Stimulated activated CD8-positive, alpha-beta memory T cell treated with anti-CD3 and anti-CD28 coated beads, Interleukin-12 subunit alpha, Interleukin-12 subunit beta, amount 100 ng/mL, for 4 hours (primary cell): Measurements from ENCODE around the gene EXPH5.
"Not testable (repeated sequence)": the region's sequence is repeated elsewhere in the genome, so short reads cannot be mapped to it uniquely, and the experiment has no call there.

Experiments used
- DNase-seq: peaks from one replicate; pipeline ENCODE4 v3.0.0-alpha.2; 2020; ENCODE audit warnings: low read depth

The EXPH5 gene, protein sequence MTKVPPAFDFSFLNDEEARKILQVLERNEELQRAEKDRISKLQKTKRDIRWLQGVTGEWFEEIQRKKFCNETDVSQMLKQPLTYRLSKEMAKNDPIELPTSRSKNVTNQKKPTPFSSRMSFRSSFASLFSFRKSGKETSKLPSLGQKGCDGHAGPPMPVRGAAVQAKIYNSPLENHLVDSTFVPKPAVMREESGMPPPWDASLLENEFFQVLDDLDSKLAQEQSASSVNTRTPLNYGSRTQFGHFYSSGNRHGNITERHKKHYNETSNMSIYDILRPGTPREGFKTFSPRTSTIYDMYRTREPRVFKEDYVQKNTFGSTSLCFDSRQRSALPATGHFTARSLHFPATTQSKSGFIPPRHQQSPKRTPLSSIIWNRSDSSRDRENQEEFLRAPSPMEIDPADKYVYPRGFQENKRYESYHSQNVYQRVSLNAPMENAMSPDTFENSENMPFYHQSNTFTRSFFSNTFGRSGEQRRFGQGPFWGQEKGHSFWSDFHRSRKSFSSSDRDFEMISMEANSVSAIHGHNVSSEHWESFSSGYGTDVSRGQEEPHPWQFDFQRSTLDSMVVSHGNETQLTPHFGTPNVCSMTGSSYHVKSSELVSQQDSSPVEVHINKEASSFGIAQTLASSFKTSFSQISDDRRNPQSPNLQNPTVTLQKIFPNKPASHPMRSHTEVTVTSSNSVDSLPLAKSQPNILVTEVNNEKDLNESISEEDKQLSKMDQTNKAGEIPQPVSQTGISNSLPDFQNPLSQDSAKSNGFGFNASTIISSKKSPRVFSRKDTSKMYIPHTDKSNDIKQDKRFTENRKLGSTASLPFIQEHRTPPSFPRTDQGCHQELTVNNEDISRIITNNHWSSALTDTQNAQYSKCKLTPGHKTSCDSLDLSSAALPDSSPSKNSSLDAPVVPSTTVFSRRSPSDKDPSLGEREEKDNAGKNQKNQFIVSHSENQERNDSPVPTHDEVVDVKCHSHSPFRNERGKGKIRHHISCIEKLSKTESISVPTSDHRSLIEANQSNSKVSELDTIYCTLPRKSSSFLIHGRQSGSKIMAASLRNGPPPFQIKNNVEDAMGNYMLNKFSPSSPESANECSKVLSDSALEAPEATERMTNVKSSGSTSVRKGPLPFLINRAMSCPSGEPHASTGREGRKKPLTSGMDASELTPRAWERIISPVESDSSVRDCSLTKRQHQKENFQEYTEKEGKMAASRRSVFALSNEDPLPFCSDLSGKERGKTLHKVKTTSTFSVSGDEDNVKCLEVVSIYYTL (N-terminal part only)

DNA sequence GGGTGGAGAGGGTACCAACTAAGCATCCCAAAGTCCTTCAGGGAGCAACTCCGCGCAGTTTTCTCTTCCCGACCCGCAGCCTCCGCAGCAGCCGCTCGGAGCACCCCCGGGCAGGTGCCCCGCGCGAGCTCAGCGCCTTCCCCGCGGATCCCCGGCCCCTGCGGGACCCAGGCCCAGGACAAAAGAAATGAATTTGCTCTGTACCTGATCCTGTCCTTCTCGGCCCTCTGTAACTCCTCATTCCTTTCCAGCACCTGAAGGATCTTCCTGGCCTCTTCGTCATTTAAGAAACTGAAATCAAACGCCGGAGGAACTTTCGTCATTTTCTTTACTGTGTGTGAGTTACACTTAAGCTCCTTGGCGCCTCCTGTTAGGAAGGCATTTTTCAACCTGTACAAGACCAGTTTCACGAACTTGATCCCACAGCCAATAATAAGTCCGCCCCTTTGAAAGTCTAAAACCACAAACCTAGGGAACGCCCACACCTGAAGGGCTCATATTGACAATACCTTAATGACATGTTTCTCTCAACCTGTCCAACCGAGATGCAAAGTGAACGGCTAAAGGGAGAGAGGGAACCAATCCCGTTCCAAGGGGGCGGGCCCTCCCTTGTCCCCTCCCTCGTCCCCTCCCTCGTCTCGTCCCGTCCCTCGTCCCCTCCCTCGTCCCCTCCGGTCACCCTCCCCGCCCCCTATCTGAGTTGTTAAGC, at the start of gene EXPH5:
EXPH5 (minus strand) TSS at position 555 of the 709 bp plus-strand sequence; CDS start at position 323, 232 bp downstream.
- peak; percentile 74 for DNase-seq

DNA sequence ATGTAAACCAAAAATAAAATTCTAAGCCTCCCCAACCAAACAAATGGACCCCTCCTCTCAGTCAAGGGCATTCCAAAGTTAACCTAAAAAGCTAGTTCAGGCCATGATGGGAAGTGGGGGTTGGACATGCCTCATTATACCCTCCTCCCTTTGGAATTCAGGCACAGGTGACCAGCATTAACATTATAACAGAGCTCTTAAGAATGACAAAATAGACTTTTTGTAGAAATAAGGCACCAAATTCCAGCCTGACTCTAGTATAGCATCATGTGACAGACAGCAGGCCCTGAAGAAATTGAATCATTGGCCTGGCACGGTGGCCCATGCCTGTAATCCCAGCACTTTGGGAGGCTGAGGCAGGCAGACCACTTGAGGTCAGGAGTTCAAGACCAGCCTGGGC, 48.2 kb upstream of the EXPH5 start:
- DNase-seq = not testable (repeated sequence)

- no peak for DNase-seq
Observed at GRCh38 chr11:108639146-108639545, 45.6 kb upstream of the EXPH5 start.

GRCh38 chr11:108636222-108636621, 42.7 kb upstream of the EXPH5 start:
- no peak for DNase-seq

DNA sequence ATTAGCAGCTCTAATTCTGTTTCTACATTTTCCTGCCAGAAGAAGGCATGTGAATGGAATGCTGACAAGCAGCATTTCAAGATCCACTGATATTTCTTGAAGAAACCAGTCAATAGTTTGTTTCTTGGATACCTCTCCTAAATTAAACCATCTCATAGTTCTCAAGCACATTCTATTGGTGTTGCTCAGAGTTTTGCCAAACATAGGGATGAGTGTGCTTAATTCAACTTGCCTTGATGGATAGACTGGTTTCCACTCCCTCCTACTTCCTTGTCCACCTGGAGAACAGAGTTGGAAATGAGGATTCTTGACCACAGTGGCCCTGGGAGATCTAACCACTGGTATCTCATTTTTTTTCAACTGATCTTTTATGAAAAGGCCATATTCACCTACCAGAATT, 41.5 kb upstream of the EXPH5 start:
- no peak for DNase-seq

GRCh38 chr11:108632041-108632704, 38.6 kb upstream of the EXPH5 start:
- DNase-seq = no peak

DNA sequence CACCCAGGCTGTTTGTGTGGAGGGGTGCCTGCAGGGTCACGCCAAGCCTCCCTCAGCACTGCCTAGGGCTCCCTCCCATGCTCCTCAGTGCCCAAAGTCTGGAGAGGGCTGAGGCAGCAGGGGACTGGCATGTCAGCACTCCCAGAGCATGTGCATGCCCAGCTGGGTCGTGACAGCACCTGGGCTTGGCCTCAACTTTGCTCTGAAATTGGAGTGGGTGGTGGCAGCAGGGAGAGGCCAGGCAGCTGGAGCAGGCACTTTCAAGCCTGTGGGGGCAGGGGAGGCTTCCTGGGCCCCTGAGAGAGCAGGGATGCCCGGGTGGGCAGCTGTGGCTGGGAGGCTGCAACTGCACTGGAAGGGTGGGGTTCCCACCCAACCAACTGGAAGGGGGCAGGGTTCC, 35.7 kb upstream of the EXPH5 start:
- DNase-seq = no peak

DNA sequence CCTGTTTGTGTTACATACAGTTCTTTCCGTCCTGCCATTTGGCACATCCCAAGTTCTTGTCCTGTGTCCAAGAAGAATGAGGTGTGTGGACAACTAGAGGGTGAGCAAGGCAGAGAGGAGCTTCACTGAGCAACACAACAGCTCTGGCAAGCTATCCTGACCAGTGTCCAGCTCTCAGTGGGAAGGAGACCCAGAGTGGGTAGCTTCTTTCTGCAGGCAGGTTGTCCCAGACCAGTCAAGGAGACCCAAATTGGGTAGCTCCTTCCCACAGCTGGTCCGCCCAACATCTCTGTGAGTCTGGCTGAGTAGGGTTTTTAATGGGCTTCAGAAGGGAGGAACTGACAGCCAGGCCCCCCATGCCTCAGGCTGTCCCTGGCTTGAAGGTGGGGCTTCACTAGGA, 35.2 kb upstream of the EXPH5 start:
- DNase-seq = no peak

DNA sequence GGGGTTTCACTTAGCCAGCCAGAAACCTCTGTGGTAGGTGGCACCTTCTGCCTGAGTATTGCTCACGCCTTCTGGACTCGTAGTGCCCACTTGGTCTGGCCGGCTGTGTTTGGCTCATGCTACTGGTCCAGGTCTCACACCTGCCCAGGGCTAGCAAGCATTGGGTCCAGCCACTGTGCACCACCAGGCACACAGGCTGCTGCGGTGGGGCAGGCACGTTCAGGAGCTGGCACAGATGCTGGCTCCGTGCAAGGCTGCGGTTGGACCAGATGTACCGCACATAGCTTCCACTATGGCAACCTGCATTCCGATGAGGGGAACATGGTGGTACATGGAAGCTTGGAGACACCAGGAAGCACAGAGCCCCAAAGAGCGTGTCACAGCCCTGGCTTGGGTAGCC, 34.8 kb upstream of the EXPH5 start:
- DNase-seq = no peak

DNA sequence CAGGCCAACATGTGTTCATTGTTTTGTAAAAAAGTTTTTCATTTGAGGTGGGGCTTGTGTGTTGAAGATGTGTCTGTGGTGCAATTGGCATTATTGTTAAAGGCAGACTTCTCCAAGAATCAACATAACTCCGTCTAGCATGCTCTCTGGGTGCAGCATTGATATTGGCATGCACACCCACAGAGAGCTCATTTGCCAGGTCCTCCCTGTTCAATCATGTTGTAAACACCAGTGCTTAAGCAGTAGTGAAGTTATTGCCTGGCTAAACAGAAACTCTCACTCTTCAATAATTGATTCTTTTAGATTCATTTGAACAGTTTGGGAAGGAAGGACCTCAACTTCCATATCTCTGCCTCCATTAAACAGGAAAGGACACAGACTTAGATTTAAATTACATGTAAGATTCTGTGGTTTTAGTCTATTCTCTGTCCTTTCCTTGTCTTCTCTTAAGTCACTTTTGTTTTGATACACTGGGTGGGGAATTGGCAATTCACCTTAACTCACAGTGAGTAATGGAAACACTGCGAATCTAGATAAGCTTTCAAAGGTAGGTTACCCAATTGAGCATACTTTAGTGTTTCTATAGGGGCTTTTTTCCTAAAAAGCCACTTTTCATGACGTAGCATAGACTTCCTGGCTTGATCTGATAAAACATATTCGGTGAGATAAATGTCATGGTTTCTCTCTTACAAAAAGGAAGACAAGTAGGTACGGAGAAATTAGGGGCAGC, 30.8 kb upstream of the EXPH5 start:
- DNase-seq = no peak

GRCh38 chr11:108622341-108622740, 28.8 kb upstream of the EXPH5 start:
- no peak for DNase-seq

- DNase-seq = no peak
Observed at GRCh38 chr11:108620958-108621772, 27.6 kb upstream of the EXPH5 start.

DNA sequence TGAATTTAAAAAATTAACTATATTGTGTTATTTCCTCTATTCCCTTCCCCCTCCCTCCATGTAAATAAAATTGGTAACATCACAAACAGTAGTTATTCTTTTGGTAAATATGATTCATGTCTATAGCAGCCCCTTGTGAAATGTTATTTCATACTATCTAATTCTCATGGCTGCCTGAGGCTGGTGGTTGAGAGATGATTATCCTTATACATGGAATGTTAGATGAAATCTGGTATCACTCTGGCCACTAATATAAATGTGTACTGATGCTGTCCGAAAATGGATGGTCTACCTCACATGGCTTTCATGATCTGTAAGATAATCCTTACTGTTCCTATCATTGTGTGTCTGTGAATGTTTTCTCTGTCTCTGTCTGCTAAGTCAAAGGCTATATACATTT, 25.0 kb upstream of the EXPH5 start:
- DNase-seq = no peak

GRCh38 chr11:108617055-108617454, 23.5 kb upstream of the EXPH5 start:
- DNase-seq = no peak

DNA sequence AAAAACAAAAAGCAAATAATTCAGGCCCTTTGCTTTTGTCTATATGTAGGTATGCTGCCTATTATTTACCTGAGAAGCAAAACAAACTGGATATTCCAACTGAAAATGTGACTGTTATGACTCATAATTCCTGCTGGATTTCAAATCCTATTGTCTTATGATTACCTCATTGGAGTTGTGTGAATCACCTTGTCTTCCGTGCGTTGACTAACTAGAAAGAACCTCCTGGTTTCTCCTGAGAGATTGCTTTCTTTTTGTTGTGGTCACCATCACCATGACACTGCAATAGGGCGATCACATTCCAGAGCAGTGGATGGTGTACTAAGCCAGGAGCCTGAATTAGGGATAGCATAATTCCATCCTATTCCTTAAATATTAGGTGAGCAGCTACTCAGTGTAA, 23.0 kb upstream of the EXPH5 start:
- no peak for DNase-seq

DNA sequence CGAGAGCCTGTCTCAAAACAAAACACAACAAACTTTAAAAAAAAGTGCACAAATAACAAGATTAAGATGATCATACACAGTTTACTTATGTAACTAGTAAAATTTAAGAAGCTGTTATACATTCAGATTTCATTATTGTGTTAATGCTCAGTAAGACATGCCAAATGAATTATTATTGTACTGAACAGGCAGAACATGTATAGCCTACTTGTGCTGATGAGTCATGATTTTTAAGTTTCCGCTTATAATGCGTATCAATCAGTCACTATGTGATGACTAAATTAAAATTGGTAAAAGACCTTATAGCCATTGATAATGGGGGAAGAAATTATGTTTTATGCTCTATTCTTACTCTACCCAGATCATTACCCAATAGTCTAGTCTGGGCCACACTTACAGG, 20.5 kb upstream of the EXPH5 start:
- DNase-seq = no peak

DNA sequence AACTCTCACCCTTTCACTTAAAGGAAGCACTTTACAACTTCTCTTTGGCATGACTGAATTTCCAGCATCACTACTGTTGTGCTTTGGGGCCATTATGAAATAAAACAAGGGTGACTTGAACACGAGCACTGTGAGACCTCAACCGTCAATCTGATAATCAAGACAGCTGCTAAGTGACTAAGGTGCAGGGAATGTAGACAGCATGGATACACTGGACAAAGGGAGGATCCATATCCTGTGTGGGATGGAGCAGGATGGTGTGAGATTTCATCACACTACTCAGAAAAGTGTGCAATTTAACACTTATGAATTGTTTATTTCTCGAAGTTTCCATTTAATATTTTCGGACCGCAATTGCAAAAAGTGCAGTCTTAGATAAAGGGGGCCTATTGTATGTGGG, 16.1 kb upstream of the EXPH5 start:
- DNase-seq = no peak

DNA sequence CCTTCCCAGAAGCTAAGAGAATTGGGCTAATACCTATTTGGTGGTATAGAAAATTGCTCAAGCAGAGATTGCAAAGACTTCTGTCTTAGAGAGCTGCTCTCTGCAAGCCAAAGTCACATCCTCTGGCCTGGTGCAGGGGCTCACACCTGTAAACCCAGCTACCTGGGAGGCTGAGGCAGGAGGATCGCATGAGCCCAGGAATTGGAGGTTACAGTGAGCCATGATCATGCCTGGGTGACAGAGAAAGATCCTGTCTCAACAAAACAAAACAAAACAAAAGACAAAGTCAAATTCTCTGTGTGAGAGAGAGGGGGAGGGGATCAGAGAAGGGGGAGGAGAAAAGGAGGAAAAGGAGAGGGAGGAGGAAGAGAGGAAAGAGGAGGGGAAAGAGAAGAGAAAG, 15.0 kb upstream of the EXPH5 start:
- no peak for DNase-seq

DNA sequence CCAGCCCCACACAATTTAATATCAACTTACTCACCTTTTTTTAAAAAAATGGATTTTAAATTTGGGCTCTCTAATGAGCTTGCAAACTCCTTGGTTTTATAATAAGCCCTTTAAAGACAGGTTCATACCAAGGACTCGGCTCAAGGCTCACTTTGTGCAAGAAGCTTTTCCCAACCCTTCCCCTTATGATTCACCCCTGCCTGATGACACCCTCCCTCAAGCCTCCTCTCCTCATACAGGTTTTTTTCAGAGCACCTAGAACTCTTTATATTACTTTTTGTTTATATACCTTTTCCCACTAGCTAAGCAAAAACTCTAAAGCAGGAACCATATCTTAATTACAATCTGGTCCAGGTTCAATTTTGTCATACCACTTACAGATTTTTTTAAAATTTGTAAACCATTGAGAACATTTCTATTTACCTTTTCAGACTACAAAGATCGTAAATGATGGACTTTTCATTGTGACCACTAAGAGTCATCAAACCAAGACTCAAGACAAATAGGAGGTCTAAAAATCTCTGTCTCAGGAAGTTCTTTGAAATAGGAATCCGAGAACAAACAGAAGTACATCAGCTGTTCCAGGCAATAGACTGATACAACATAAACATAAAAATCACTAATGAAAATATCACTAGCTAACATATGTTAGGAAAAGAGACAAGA, 13.1 kb upstream of the EXPH5 start:
- DNase-seq = no peak
